Activated naive CD8-positive, alpha-beta T cell treated with anti-CD3 and anti-CD28 coated beads, Interleukin-2, amount 50 U/mL, for 16 hours (primary cell): ENCODE results near the gene FLNC.

Experiments used
- DNase-seq: peaks from one replicate; pipeline ENCODE4 v3.0.0-alpha.2; 2020; ENCODE audit warnings: low read depth, low spot score

FLNC gene

GRCh38 chr7:128879939-128880746 lies 49.9 kb downstream of the FLNC start:
- DNase-seq: no peak

GRCh38 chr7:128880791-128881457 lies 50.7 kb downstream of the FLNC start:
- DNase-seq: no peak

- DNase-seq: no peak
Measured at GRCh38 chr7:128881458-128882125, 51.4 kb downstream of the FLNC start.

GRCh38 chr7:128882134-128882533 lies 51.9 kb downstream of the FLNC start:
- DNase-seq: no peak

- peak; percentile 78 for DNase-seq
Measured at GRCh38 chr7:128883622-128884448, 53.6 kb downstream of the FLNC start.

GRCh38 chr7:128884561-128885369 lies 54.6 kb downstream of the FLNC start:
- no peak for DNase-seq

- DNase-seq: no peak
Measured at GRCh38 chr7:128885370-128886187, 55.4 kb downstream of the FLNC start.

GRCh38 chr7:128886391-128887168 lies 56.4 kb downstream of the FLNC start:
- no peak for DNase-seq

GRCh38 chr7:128887169-128888038 lies 57.2 kb downstream of the FLNC start:
- DNase-seq: no peak

GRCh38 chr7:128888039-128888755 lies 58.0 kb downstream of the FLNC start:
- no peak for DNase-seq

GRCh38 chr7:128888756-128889095 lies 58.5 kb downstream of the FLNC start:
- no peak for DNase-seq

- no peak for DNase-seq
Measured at GRCh38 chr7:128889121-128889520, 58.9 kb downstream of the FLNC start.

- DNase-seq: no peak
Measured at GRCh38 chr7:128890306-128891109, 60.3 kb downstream of the FLNC start.

GRCh38 chr7:128891110-128891941 lies 61.1 kb downstream of the FLNC start:
- DNase-seq: no peak

- no peak for DNase-seq
Measured at GRCh38 chr7:128891942-128892269, 61.7 kb downstream of the FLNC start.
